ENCODE data around the gene AFF1.

DNA sequence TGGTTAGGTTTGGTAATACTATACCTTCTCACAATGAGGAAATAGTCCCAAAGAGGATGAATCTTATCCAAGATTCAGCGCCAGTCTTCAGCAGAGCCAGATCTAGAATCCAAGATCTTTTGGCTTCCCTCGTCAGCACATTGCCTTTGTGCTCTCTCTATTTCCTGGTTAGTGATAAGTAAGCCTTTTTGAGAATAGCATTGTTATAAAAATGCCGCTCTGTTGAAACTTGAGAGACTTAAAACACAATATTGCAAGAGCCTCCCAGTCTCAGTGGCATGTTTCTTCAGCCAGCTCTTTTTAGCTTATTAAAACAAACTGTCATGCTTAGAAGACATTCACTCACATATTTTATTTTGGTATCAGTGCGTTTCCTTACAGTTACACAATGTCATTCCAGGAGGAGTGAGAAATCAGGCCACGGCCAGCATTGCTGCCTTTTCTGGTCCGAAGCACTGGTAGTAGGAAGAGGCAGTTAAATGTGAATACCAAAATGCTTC lies 144.2 kb downstream of the AFF1 start:
- TF ChIP-seq, protein P1, sequence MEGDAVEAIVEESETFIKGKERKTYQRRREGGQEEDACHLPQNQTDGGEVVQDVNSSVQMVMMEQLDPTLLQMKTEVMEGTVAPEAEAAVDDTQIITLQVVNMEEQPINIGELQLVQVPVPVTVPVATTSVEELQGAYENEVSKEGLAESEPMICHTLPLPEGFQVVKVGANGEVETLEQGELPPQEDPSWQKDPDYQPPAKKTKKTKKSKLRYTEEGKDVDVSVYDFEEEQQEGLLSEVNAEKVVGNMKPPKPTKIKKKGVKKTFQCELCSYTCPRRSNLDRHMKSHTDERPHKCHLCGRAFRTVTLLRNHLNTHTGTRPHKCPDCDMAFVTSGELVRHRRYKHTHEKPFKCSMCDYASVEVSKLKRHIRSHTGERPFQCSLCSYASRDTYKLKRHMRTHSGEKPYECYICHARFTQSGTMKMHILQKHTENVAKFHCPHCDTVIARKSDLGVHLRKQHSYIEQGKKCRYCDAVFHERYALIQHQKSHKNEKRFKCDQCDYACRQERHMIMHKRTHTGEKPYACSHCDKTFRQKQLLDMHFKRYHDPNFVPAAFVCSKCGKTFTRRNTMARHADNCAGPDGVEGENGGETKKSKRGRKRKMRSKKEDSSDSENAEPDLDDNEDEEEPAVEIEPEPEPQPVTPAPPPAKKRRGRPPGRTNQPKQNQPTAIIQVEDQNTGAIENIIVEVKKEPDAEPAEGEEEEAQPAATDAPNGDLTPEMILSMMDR (conservative IDR thresholded peaks at IDR 0.05 in 1 of 2, IDR thresholded peaks at IDR 0.05 in 1 of 2; ENCODE audit: low read depth in 1 of 2, low read length in 2 of 2): no peak
- no peak for TF ChIP-seq EZH2 (IDR thresholded peaks at IDR 0.05; ENCODE audit: low read length, missing control alignments)
